Aorta (tissue), 5 donors: ENCODE measurements around the gene YY1AP1. TPM values are rescaled to one million over a fixed set of nuclear protein-coding genes. Genes with fewer than 3 reads are reported as not detected.
"Not testable (repeated sequence)": the region's sequence is repeated elsewhere in the genome, so short reads cannot be mapped to it uniquely, and the experiment has no call there.

Experiments used
- ATAC-seq: fragments of 200-7000 bp; cut with Tn5 transposase; one replicate; pipeline ENCODE4 v1.9.1; 2022; ENCODE audit warnings: moderate library complexity; ENCODE audit not compliant: low FRiP score
- DNase-seq, 2 donors: peaks; one replicate each; pipeline ENCODE4 v3.0.0-alpha.2; 2020
- H3K27ac ChIP-seq, 2 donors: one replicate each; pipeline ENCODE4 v1.5.1; 2013; ENCODE audit warnings: low read length in 2 of 2, mild to moderate bottlenecking in 2 of 2, moderate library complexity in 2 of 2, control low read depth in 1 of 2, inconsistent platforms in 1 of 2, low read depth in 1 of 2
- H3K27me3 ChIP-seq, 2 donors: one replicate each; pipeline ENCODE4 v1.6.1; 2013; ENCODE audit warnings: control low read depth in 1 of 2, low read length in 1 of 2, mild to moderate bottlenecking in 1 of 2, moderate library complexity in 1 of 2; ENCODE audit not compliant: insufficient read depth in 2 of 2, control insufficient read depth in 1 of 2
- H3K36me3 ChIP-seq, 2 donors: one replicate each; pipeline ENCODE4 v1.6.1; 2013; ENCODE audit warnings: control low read depth in 1 of 2, low read length in 1 of 2, mild to moderate bottlenecking in 1 of 2; ENCODE audit not compliant: insufficient read depth in 2 of 2, control insufficient read depth in 1 of 2
- H3K4me1 ChIP-seq, 2 donors: one replicate each; pipeline ENCODE4 v1.6.1; 2013; ENCODE audit warnings: low read length in 2 of 2, control low read depth in 1 of 2, mild to moderate bottlenecking in 1 of 2, moderate library complexity in 1 of 2; ENCODE audit not compliant: insufficient read depth in 2 of 2, control insufficient read depth in 1 of 2
- H3K4me3 ChIP-seq, 2 donors: one replicate each; pipeline ENCODE4 v1.5.1; 2013; ENCODE audit warnings: low read length in 2 of 2, control low read depth in 1 of 2, mild to moderate bottlenecking in 1 of 2
- H3K9me3 ChIP-seq: one replicate; pipeline ENCODE4 v1.6.1; 2013; ENCODE audit warnings: mild to moderate bottlenecking, low read length; ENCODE audit not compliant: control insufficient read depth
- WGBS, 2 donors: extraction: QIAGEN DNeasy Blood & Tissue Kit; methylation state at CpG; one replicate each; pipeline ENCODE4 v1.1.7; 2013; 5-methylcytosine and 5-hydroxymethylcytosine counted together
- intact Hi-C, 2 donors: fragments of 100-400 bp; cut with DNase I; formaldehyde crosslinking; loops; one replicate each; pipeline versions ENCODE4 v1.14.2 to v1.15.0; 2022
- polyA plus RNA-seq, 2 donors: library from polyadenylated mRNA; stranded (reverse); fragments of 200-250 nt; gene quantifications; one replicate each; pipeline ENCODE4 v1.2.3, GENCODE V29; 2013
- total RNA-seq, 2 donors: library from RNA; stranded (reverse); fragmentation: NEBNext Ultra II Directional; extraction: Animal tissue kit (Norgen Biotek cat#: 25700); gene quantifications; one replicate each; pipeline ENCODE4 v1.2.1, GENCODE V29; 2021
- donor health status: healthy with polysubstance abuse.
- donor health status: Bipolar disorder and iron deficiency.
- donor health status: DM: no; HTN: no; CAD: no.
- donor health status: DM: no; HTN: no; CAD: no.
- donor health status: DM: yes; HTN: yes; CAD: no.

Gene YY1AP1
- total and polyA plus RNA-seq, 4 donors, result 28.0 to 84.3 (median 62.5) TPM

GRCh38 chr1:155713075-155713474, 24.5 kb upstream of the YY1AP1 start:
- Histone ChIP-seq H3K4me3 (no peak overlapping the region), H3K9me3 (no peaks in the 10 kb centered on the region), H3K27me3 (no peaks in the 10 kb centered on the region), H3K4me1 (no peaks in the 10 kb centered on the region), H3K27ac (no peak overlapping the region), H3K36me3 (no peaks in the 10 kb centered on the region)
- WGBS, 2 donors, result 50 to 53% methylated on average over 2 of the region's 2 CpGs
- ATAC-seq (no peak), DNase-seq (no peak)
- intact Hi-C loops, result no loop called here

GRCh38 chr1:155712636-155713035, 24.1 kb upstream of the YY1AP1 start:
- DNase-seq, H3K4me1 ChIP-seq, ATAC-seq, H3K4me3 ChIP-seq, H3K27ac ChIP-seq, H3K9me3 ChIP-seq, intact Hi-C loops, H3K27me3 ChIP-seq, H3K36me3 ChIP-seq: not testable (repeated sequence)
- 87 to 89% methylated on average over 3 of the region's 3 CpGs for WGBS, 2 donors

- DNase-seq, H3K36me3 ChIP-seq, H3K4me3 ChIP-seq, H3K27me3 ChIP-seq, H3K4me1 ChIP-seq, intact Hi-C loops, ATAC-seq, H3K27ac ChIP-seq, H3K9me3 ChIP-seq: not testable (repeated sequence)
- WGBS, 2 donors, result 90 to 99% methylated on average over 2 to 3 of the region's 3 CpGs
Observed at GRCh38 chr1:155711457-155711856, 22.9 kb upstream of the YY1AP1 start.

- no peak for ATAC-seq
Observed at GRCh38 chr1:155709391-155709790, 20.8 kb upstream of the YY1AP1 start.

GRCh38 chr1:155706139-155706538, 17.6 kb upstream of the YY1AP1 start:
- Histone ChIP-seq H3K9me3 (no peaks in the 10 kb centered on the region), H3K4me1 (no peaks in the 10 kb centered on the region), H3K27ac (no peak overlapping the region), H3K4me3 (no peak overlapping the region), H3K36me3 (no peaks in the 10 kb centered on the region), H3K27me3 (no peaks in the 10 kb centered on the region)
- intact Hi-C loops, result no loop called here
- WGBS, 2 donors, result 89 to 90% methylated on average over 5 of the region's 5 CpGs
- ATAC-seq, result no peak
- no peak for DNase-seq

More at GRCh38 chr1:155709391-155709790, 20.8 kb upstream of the YY1AP1 start:
- H3K27me3 ChIP-seq, result no peaks in the 10 kb centered on the region
- H3K27ac ChIP-seq, result no peak overlapping the region
- H3K4me1 ChIP-seq, result no peaks in the 10 kb centered on the region
- intact Hi-C loops, result no loop called here
- no peaks in the 10 kb centered on the region for H3K9me3 ChIP-seq
- no peak for DNase-seq
- H3K4me3 ChIP-seq, result no peak overlapping the region
- WGBS, 2 donors, result 100% methylated on average over 3 of the region's 3 CpGs
- no peaks in the 10 kb centered on the region for H3K36me3 ChIP-seq

GRCh38 chr1:155704414-155704813, 15.8 kb upstream of the YY1AP1 start:
- not testable (repeated sequence) for ATAC-seq, H3K4me3 ChIP-seq
- 95 to 96% methylated on average over 4 to 5 of the region's 5 CpGs for WGBS, 2 donors

GRCh38 chr1:155703216-155703615, 14.6 kb upstream of the YY1AP1 start:
- Histone ChIP-seq H3K27ac (no peak overlapping the region), H3K36me3 (no peaks in the 10 kb centered on the region), H3K27me3 (no peaks in the 10 kb centered on the region), H3K4me1 (no peaks in the 10 kb centered on the region), H3K9me3 (no peaks in the 10 kb centered on the region), H3K4me3 (no peak overlapping the region)
- DNase-seq, result no peak
- intact Hi-C loops, result no loop called here
- ATAC-seq, result no peak
- 91 to 94% methylated on average over 6 of the region's 6 CpGs for WGBS, 2 donors

More at GRCh38 chr1:155704414-155704813, 15.8 kb upstream of the YY1AP1 start:
- H3K36me3 ChIP-seq, intact Hi-C loops, DNase-seq, H3K9me3 ChIP-seq, H3K4me1 ChIP-seq, H3K27ac ChIP-seq, H3K27me3 ChIP-seq: not testable (repeated sequence)

GRCh38 chr1:155701675-155702074, 13.1 kb upstream of the YY1AP1 start:
- ATAC-seq, H3K4me1 ChIP-seq, intact Hi-C loops, H3K27me3 ChIP-seq, H3K27ac ChIP-seq, H3K4me3 ChIP-seq, H3K9me3 ChIP-seq, H3K36me3 ChIP-seq, DNase-seq: not testable (repeated sequence)
- 91 to 94% methylated on average over 2 of the region's 2 CpGs for WGBS, 2 donors

GRCh38 chr1:155699062-155699461, 10.5 kb upstream of the YY1AP1 start:
- H3K36me3 ChIP-seq, intact Hi-C loops, H3K4me1 ChIP-seq, H3K27me3 ChIP-seq, H3K27ac ChIP-seq, H3K4me3 ChIP-seq, ATAC-seq, H3K9me3 ChIP-seq, DNase-seq: not testable (repeated sequence)
- 84 to 89% methylated on average over 4 of the region's 4 CpGs for WGBS, 2 donors
